B cell (primary cell): ENCODE results near the gene PHACTR2.

ENCODE experiments used
- CTCF ChIP-seq: fragments of 200-600 bp; IDR thresholded peaks from one replicate; pipeline ENCODE4 v1.8.0; 2022; ENCODE audit warnings: antibody characterized with exemption, mild to moderate bottlenecking
- EZH2 ChIP-seq: IDR thresholded peaks from 2 replicates; pipeline ENCODE4 v1.6.1; 2012; ENCODE audit warnings: borderline replicate concordance, low read depth, mild to moderate bottlenecking, moderate library complexity, low read length; ENCODE audit not compliant: insufficient read depth, poor library complexity, severe bottlenecking

- TF ChIP-seq CTCF (no peak), EZH2 (no peak)
Observed at GRCh38 chr6:143634486-143634885, 43.3 kb upstream of the PHACTR2 start.
